ENCODE data around the gene DUSP1.
"Not testable (repeated sequence)": the region's sequence is repeated elsewhere in the genome, so short reads cannot be mapped to it uniquely, and the experiment has no call there.

The DUSP1 gene

DNA sequence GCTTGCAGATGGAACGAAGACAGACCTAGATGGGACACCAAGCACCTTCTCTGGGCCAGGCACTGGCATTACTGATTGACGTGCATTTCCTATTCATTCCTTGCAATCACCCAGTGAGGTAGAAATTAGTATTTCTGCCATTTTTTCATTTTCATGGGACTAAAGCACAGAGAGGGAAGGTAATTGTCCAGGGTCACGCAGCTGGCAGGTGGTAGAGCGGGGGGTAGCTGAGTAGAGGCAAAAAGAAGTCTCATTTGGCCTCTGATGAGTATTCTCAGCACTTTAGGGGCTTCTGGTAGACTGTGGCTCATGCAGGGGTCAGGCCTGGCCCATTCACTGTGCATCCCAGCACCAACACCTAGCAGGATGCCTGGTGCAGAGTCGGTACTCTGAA, 19.5 kb upstream of the DUSP1 start:
- no peak for DNase-seq (ENCODE audit: low spot score)
- TF ChIP-seq, protein P1, sequence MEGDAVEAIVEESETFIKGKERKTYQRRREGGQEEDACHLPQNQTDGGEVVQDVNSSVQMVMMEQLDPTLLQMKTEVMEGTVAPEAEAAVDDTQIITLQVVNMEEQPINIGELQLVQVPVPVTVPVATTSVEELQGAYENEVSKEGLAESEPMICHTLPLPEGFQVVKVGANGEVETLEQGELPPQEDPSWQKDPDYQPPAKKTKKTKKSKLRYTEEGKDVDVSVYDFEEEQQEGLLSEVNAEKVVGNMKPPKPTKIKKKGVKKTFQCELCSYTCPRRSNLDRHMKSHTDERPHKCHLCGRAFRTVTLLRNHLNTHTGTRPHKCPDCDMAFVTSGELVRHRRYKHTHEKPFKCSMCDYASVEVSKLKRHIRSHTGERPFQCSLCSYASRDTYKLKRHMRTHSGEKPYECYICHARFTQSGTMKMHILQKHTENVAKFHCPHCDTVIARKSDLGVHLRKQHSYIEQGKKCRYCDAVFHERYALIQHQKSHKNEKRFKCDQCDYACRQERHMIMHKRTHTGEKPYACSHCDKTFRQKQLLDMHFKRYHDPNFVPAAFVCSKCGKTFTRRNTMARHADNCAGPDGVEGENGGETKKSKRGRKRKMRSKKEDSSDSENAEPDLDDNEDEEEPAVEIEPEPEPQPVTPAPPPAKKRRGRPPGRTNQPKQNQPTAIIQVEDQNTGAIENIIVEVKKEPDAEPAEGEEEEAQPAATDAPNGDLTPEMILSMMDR (IDR thresholded peaks at IDR 0.05; ENCODE audit: extremely low read depth, missing control alignments): no peak

DNA sequence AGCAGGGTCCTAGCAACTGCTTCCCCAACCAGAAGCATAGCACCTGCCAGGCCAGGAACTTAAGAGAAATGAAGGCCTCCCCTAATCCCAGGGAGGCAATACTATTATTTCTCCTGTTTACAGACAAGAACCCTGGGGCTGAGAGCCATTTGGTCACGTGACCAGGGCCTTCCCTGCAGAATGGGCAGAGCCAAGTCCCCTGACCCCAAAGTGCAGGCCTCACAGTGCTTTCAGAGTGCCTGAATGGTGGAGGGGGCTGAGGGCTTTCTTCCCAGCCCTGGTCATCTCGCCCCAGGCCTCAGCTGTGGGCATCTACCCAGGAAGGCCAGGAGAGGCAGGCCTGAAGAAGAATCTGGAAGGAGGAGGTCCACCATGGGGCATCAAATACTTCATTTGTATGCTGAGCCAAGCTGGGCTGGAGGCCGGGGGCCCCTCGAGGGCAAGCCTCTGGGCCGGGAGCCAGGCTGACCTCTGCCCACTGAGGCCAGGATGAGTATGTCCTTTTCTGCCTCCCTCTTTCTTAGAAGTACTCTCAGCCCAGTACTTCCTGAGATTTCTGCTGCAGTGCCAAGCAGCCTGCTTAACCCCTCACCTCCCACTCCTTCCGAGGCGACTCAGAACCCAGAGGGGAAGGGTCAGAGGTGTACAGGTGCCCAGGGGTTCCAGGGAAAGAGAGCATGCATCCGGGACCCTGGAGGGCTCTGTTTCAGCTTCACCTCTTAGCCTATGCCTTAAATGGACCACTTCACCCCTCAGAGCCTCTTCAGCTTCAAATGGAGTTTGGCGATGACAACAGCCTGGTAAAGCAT, 18.9 kb upstream of the DUSP1 start:
- no peak for DNase-seq (ENCODE audit: low spot score)
- TF ChIP-seq, protein P1 (IDR thresholded peaks at IDR 0.05; ENCODE audit: extremely low read depth, missing control alignments): no peak

DNA sequence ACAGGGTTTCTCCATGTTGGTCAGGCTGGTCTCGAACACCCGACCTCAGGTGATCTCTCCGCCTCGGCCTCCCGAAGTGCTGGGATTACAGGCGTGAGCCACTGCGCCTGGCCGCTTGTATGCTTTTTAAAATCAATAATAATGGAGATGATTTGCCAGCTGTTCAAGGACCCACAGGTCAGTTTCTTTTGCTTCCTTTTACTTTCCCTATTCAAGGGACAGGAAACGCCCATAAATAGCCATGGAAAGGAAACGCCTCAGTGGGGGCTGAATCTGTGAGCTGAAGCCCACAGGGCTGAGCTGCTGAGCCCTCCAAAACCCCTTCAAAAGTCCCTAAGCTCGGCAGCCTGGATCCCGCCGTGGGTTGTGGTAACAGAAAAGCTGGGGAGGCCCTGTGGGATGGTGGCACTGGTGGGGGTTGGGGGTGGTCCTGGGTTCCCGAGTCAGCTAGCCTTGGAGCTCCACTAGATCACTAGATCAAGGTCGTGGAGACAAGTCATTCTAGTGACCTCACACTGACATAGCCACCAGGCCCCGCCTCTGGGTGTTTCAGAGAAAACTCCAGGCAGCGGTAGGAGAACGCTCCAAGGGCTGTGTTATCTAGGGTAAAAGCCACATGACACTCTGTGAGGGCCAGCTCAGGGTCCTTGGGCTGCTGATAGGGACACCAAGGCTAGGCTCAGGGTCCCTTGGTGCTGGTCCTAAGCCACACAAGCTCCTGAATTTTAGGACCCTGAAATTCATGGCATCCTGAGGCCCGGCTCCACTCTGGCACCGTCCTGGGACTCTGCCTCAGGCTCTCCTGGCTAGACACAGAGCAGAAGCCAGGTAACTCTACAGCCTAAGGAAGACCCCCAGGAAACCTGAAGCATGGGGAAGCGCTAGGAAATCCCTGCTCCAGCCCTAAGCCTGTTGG, 18.0 kb upstream of the DUSP1 start:
- no peak for DNase-seq (ENCODE audit: low spot score)
- TF ChIP-seq, protein P1 (IDR thresholded peaks at IDR 0.05; ENCODE audit: extremely low read depth, missing control alignments): no peak

DNA sequence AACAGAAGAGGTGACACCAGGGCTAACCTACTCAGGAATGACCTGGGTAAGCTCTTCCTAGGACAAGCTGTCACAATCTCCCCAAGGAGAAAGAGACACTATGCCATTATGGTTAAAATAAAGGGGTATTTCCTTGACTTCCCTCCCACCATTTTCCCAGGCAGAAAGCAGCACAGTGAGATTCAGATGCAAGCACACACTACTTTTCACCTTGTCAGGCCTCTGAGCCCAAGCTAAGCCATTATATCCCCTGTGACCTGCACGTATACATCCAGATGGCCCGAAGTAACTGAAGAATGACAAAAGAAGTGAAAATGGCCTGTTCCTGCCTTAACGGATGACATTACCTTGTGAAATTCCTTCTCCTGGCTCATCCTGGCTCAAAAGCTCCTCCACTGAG, 16.5 kb upstream of the DUSP1 start:
- not testable (repeated sequence) for DNase-seq (ENCODE audit: low spot score)

DNA sequence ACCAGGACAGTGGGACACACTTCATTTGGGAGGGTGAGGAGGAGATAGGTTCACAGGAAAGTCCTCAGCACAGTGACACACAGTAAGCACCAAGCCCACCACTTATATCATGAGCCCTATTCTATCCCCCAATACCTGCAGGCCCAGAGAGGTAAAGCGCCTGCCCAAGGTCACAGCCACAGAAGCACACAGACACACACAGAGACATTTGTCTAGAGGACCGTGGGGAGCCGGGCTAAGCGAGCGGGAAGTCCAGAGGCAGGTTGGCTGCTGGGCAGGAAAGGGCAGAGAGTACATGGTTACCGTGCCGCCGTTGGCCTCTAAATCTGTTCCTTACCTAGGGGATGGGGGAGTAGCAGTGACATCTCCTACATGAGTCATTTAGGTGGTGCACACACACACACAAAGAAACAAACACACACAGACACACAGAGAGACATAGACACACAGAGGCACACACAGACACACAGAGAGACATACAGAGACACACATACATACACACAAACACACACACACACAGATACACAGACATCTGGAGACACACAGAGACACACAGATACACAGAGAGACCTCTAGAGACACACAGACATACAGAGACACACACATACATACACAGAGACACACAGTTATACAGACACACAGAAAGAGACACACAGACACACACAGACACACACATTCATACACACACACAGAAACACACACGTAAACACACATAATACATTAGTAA, 15.9 kb upstream of the DUSP1 start:
- DNase-seq (ENCODE audit: low spot score): no peak
- TF ChIP-seq, protein P1 (IDR thresholded peaks at IDR 0.05; ENCODE audit: extremely low read depth, missing control alignments): no peak

DNA sequence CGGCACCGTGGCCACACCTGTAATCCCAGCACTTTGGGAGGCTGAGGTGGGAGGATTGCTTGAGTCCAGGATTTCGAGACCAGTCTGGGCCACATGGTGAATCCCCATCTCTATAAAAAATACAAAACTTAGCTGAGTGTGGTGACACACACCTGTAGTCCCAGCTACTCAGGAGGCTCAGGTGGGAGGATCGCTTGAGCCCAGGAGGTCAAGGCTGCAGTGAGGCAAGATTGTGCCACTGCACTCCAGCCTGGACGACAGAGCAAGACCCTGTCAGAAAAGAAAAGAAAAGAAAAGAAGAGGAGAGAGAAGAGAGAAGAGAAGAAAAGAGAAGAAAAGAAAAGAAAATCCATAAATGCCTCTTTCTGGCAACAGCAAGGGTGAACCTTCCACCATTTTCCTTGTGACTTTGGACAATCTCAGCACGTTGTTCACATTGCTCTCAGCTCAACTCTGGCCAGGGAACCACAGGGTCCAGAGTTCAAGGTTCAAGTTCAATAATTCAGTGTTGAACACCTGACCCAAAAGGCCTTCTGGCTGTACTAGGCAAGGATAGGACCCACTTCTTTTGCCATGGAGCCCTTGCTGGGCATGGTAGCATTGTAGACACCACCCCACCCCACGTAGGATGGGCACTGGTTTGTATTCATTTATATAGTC, 14.6 kb upstream of the DUSP1 start:
- DNase-seq (ENCODE audit: low spot score): no peak
- TF ChIP-seq, protein P1 (IDR thresholded peaks at IDR 0.05; ENCODE audit: extremely low read depth, missing control alignments): no peak

DNA sequence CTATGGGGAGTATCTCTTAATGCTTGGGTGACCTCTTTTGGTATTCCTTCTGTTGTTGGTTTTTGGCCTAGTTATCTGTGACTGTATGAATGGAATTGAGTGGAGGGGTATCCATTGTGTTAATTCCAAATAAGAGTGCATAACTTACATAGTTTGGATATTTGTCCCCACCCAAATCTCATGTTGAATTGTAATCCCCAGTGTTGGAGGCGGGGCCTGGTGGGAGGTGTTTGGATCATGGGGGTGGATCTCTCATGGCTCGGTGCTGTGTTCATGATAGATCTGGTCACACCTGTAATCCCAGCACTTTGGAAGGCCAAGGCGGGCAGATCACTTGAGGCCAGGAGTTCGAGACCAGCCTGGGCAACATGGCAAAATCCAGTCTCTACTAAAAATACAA, 13.2 kb upstream of the DUSP1 start:
- DNase-seq (ENCODE audit: low spot score): not testable (repeated sequence)

DNA sequence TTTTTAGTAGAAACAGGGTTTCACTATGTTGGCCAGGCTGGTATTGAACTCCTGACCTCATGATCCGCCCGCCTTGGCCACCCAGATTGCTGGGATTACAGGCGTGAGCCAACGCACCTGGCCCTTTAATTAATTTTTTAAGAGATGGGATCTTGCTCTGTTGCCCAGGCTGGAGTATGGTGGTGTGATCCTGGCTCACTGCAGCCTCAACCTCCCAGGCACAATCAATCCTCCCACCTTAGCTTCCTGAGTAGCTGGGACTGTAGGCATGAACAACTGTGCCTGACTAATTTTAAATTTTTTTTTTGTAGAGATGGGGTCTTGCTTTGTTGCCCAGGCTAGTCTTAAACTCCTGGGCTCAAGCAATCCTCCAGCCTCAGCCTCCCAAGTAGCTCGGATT, 12.3 kb upstream of the DUSP1 start:
- DNase-seq (ENCODE audit: low spot score): not testable (repeated sequence)
